ENCODE data around the gene MPP4. TPM values are rescaled to one million over a fixed set of nuclear protein-coding genes. Genes with fewer than 3 reads are reported as not detected.

MPP4 gene
- total RNA-seq, 1 experiment from 2014 or later: not detected

DNA sequence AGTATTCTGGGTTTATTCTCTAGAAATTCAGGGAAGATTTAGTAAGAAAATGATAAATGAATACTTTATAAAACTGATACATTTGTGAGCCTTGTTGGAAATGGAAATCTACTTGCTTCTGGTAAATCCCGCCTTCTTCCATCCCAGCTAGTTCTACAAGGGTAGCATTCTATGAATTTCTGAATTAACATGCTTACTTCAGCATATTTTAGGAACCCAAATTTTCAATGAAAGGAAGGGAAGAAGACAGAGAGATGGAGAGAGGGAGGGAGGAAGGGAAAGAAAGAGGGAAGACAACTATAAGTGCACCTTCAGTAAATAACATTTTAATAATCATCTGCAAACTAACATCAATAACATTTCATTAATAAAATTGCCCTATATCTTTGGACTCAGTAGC, 28.6 kb downstream of the MPP4 start:
- H3K4me3 Mint-ChIP-seq: no peak overlapping the region
- no peak overlapping the region for H2BK120ac ChIP-seq (ENCODE audit: low read depth, low read length, poor library complexity, severe bottlenecking)
- no peak overlapping the region for H3K4me2 ChIP-seq (ENCODE audit: insufficient read depth, insufficient read length, low read length)
- peaks cover 3 to 5% of the 10 kb centered on the region in 2 experiments for H3K4me1 Mint-ChIP-seq
- H3K79me1 ChIP-seq (ENCODE audit: insufficient read depth, low read depth, low read length, poor library complexity, severe bottlenecking): no peaks in the 10 kb centered on the region
- no peak overlapping the region for H3K14ac ChIP-seq (ENCODE audit: insufficient read depth, low read length)
- no peak overlapping the region for H2AFZ ChIP-seq (ENCODE audit: low read length)
- no peaks in the 10 kb centered on the region for H3K36me3 Mint-ChIP-seq (ENCODE audit: insufficient read depth in 1 of 3, low read depth in 3 of 3)
- H3K4me1 ChIP-seq (ENCODE audit: insufficient read depth, low read length): 0 out of 2 replicates have a peak, but pooled peaks cover under 1% of the 10 kb centered on the region
- no peak overlapping the region for H2BK12ac ChIP-seq (ENCODE audit: insufficient read length, low read depth, low read length)
- H4K20me1 ChIP-seq (ENCODE audit: control insufficient read depth, insufficient read depth, insufficient read length): no peaks in the 10 kb centered on the region
- no peak overlapping the region for H4K5ac ChIP-seq (ENCODE audit: insufficient read length, low read depth, low read length)
- no peaks in the 10 kb centered on the region for H3K27me3 ChIP-seq (ENCODE audit: insufficient read depth, low read length)
- H2BK15ac ChIP-seq (ENCODE audit: low read depth, low read length): no peak overlapping the region
- H4K8ac ChIP-seq (replicated peaks; ENCODE audit: insufficient read length, low read depth, low read length): no peak overlapping the region
- no peak overlapping the region for H3T11ph ChIP-seq (ENCODE audit: low read length)
- no peak overlapping the region for H3K18ac ChIP-seq (ENCODE audit: insufficient read length, low read depth, low read length)
- no peak overlapping the region for H4K91ac ChIP-seq (ENCODE audit: insufficient read length, low read depth, low read length)
- no peaks in the 10 kb centered on the region for H3K9me3 ChIP-seq (ENCODE audit: control insufficient read depth, low read depth, low read length)
- H3K56ac ChIP-seq (ENCODE audit: insufficient read length, low read depth, low read length): no peak overlapping the region
- no peaks in the 10 kb centered on the region; a peak in 1 of 5 replicates for H3K9me3 Mint-ChIP-seq
- no peak overlapping the region for H2BK20ac ChIP-seq (ENCODE audit: low read depth, low read length, poor library complexity, severe bottlenecking)
- no peak overlapping the region for H2AK5ac ChIP-seq (ENCODE audit: insufficient read length, low read length)
- no peaks in the 10 kb centered on the region for H3K79me2 ChIP-seq (ENCODE audit: insufficient read depth, low read length)
- WGBS (ENCODE audit: extremely low coverage, insufficient read length, low lambda C conversion rate): no CpG with 5 or more reads among the region's 1 CpG
- TF ChIP-seq, protein P1, sequence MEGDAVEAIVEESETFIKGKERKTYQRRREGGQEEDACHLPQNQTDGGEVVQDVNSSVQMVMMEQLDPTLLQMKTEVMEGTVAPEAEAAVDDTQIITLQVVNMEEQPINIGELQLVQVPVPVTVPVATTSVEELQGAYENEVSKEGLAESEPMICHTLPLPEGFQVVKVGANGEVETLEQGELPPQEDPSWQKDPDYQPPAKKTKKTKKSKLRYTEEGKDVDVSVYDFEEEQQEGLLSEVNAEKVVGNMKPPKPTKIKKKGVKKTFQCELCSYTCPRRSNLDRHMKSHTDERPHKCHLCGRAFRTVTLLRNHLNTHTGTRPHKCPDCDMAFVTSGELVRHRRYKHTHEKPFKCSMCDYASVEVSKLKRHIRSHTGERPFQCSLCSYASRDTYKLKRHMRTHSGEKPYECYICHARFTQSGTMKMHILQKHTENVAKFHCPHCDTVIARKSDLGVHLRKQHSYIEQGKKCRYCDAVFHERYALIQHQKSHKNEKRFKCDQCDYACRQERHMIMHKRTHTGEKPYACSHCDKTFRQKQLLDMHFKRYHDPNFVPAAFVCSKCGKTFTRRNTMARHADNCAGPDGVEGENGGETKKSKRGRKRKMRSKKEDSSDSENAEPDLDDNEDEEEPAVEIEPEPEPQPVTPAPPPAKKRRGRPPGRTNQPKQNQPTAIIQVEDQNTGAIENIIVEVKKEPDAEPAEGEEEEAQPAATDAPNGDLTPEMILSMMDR (conservative IDR thresholded peaks at IDR 0.05): no peak
- no peaks in the 10 kb centered on the region for H3K23me2 ChIP-seq (ENCODE audit: insufficient read length, low read depth, low read length, poor library complexity, severe bottlenecking)
- H3K9ac ChIP-seq (ENCODE audit: extremely low read depth, insufficient read length, low read length): no peak overlapping the region
- peaks cover 13% of the 10 kb centered on the region for H3K27me3 Mint-ChIP-seq (ENCODE audit: low read depth)
- no peak for DNase-seq
- H3K27ac ChIP-seq (ENCODE audit: insufficient read length, low read depth, low read length): no peak overlapping the region
- no peak overlapping the region for H2BK5ac ChIP-seq (ENCODE audit: insufficient read length, low read length)
- H3K23ac ChIP-seq (ENCODE audit: insufficient read length, low read depth, low read length): no peak overlapping the region
- no peak overlapping the region for H3K27ac Mint-ChIP-seq
- no peak overlapping the region for H3K4ac ChIP-seq (ENCODE audit: low read depth, low read length)
